GM12873 (cell line): ENCODE data around the gene SLC26A5.

Experiments
- CTCF ChIP-seq: IDR thresholded peaks from 2 replicates; pipeline ENCODE4 v1.5.1; 2012; ENCODE audit warnings: low read depth, mild to moderate bottlenecking, moderate library complexity, low read length, control low read depth; ENCODE audit not compliant: insufficient read depth; ENCODE audit errors: missing control alignments

The SLC26A5 gene

GRCh38 chr7:103446049-103446520 is at the start of gene SLC26A5:
Gene SLC26A5, minus strand, starts transcription at chr7:103446207. Its CDS starts 24,693 bp downstream, at chr7:103421514.
- TF ChIP-seq CTCF, result no peak

- no peak for TF ChIP-seq CTCF
Measured at GRCh38 chr7:103487419-103487818, 41.4 kb upstream of the SLC26A5 start.

GRCh38 chr7:103480771-103481170 is 34.8 kb upstream of the SLC26A5 start:
- no peak for TF ChIP-seq CTCF

- TF ChIP-seq CTCF, result no peak
Measured at GRCh38 chr7:103474956-103475355, 28.9 kb upstream of the SLC26A5 start.

- TF ChIP-seq CTCF, result no peak
Measured at GRCh38 chr7:103469095-103469948, 23.3 kb upstream of the SLC26A5 start.

GRCh38 chr7:103466814-103467213 is 20.8 kb upstream of the SLC26A5 start:
- no peak for TF ChIP-seq CTCF

- TF ChIP-seq CTCF, result no peak
Measured at GRCh38 chr7:103462358-103462757, 16.4 kb upstream of the SLC26A5 start.
